ENCODE data around the gene CPNE2. TPM values are rescaled to one million over a fixed set of nuclear protein-coding genes. Genes with fewer than 3 reads are reported as not detected.

CPNE2 gene
- total and polyA plus RNA-seq, 9 donors, result 12.3 to 32.3 (median 18.1) TPM

DNA sequence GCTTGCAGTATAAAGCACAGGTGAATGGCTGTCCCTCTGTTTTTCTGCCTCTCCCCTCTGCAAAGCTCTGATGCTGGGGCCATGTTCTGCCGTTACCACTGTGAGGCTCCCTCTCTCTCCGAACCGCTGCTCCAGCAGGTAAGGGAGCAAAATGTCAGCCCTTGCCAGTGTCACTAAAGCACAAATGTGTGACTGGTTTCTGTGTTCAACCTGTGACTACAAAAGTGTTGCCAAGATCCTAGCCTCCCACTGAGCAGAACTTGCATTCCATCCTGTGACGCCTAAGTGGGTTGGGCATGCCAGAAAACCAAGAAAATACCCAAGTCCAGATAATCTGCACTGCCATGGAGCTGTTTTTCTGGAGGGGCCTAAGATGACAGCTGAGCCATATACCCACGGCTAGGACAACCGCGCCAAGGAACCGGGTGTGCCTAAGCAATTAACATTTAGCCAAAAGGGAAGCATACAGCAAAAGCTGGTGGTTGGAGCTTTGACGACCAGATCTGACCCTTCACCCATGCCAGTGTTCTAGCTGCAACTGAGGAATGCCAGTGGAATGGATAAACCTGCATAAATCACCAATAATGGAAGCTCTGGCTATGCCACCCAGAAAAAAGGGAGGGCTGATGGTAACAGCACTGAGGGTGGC lies 58.4 kb downstream of the CPNE2 start:
- TF ChIP-seq EP300 (IDR thresholded peaks at IDR 0.05) (no peak), CTCF (IDR thresholded peaks at IDR 0.05) (no peak), POLR2A (IDR thresholded peaks at IDR 0.05) (no peak)
- H3K36me3 ChIP-seq, result no peaks in the 10 kb centered on the region

GRCh38 chr16:57151369-57151768 lies 59.0 kb downstream of the CPNE2 start:
- no peaks in the 10 kb centered on the region for H3K9me3 ChIP-seq
- no peaks in the 10 kb centered on the region for H3K27me3 ChIP-seq
- WGBS, 3 donors, result 79 to 90% (median 82%) methylated on average over 2 of the region's 2 CpGs
- TF ChIP-seq POLR2A (IDR thresholded peaks at IDR 0.05) (no peak), EP300 (IDR thresholded peaks at IDR 0.05) (no peak), CTCF (IDR thresholded peaks at IDR 0.05) (no peak)
- peaks cover 3% of the 10 kb centered on the region for H3K4me1 ChIP-seq (ENCODE audit: insufficient read depth)
- H3K36me3 ChIP-seq, result no peaks in the 10 kb centered on the region
- no peak overlapping the region for H3K4me3 ChIP-seq
- intact Hi-C loops (cut with DNase I), result no loop called here
- no peak overlapping the region for H3K27ac ChIP-seq
- no peak for DNase-seq

More for the DNA sequence above, 58.4 kb downstream of the CPNE2 start:
- peaks cover 3% of the 10 kb centered on the region for H3K4me1 ChIP-seq (ENCODE audit: insufficient read depth)
- 86 to 90% (median 88%) methylated on average over 9 of the region's 9 CpGs for WGBS, 3 donors
- H3K9me3 ChIP-seq, result no peaks in the 10 kb centered on the region
- intact Hi-C loops (cut with DNase I), result no loop called here
- no peaks in the 10 kb centered on the region for H3K27me3 ChIP-seq
- no peak overlapping the region for H3K27ac ChIP-seq
- DNase-seq, result no peak
- no peak overlapping the region for H3K4me3 ChIP-seq

DNA sequence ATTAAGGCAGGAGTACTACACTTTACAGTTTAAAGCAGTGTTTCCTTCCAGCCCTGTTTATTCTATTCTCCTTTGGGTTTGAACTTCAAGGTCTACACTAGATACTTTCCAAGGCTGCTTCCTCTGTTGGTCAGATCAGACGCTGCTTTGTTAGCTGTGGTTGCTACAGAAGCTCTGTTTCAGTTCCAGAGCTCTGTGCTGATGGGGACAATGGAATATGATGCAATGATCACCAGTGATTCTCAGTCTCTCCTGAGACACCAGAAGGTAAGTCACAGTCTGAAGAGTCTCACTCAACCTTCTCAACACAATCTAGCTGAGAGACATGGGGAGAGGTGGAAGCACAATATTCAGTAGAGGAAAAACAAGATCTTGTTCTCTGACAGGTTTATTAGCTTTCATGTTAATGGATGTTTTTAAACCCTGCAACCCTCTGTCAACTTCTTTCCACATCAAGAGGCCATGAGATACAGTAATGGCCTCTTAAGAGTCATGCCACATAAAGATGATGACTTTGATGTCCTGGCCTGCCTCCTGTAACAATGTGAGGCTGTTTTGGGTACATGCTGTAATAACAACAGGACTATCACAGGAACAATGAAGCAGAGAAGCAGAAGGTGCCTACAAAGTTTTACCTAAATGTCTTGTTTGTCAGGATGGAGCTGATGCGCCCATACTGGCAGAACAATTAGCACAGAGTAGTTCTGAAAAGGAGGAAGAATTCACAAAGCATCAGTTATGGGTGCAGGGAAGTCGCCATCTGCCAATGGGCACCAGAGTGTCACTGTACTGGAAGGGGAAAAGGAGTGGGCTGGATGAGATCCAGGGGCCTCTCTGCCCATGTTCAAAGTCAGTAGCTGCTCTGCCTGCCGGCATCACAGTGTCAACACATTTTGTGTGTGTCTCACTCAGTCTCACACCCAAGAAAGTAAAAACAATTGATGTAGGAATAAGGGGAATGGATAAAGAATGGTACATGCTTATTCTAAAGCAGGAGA lies 60.0 kb downstream of the CPNE2 start:
- Histone ChIP-seq H3K36me3 (no peaks in the 10 kb centered on the region), H3K4me3 (no peak overlapping the region), H3K27me3 (no peaks in the 10 kb centered on the region), H3K4me1 (ENCODE audit: insufficient read depth) (peaks cover 2% of the 10 kb centered on the region), H3K9me3 (no peaks in the 10 kb centered on the region), H3K27ac (no peak overlapping the region)
- WGBS, 3 donors, result 84 to 91% (median 87%) methylated on average over 4 of the region's 4 CpGs
- TF ChIP-seq POLR2A (IDR thresholded peaks at IDR 0.05) (no peak), EP300 (IDR thresholded peaks at IDR 0.05) (no peak)
- no peak for DNase-seq
- intact Hi-C loops (cut with DNase I), result no loop called here

GRCh38 chr16:57153841-57154240 lies 61.5 kb downstream of the CPNE2 start:
- H3K9me3 ChIP-seq, result no peaks in the 10 kb centered on the region
- no peak overlapping the region for H3K27ac ChIP-seq
- no peaks in the 10 kb centered on the region for H3K4me1 ChIP-seq (ENCODE audit: insufficient read depth)
- intact Hi-C loops (cut with DNase I), result no loop called here
- no peak for DNase-seq
- no peak for TF ChIP-seq CTCF (IDR thresholded peaks at IDR 0.05)
- no peak for TF ChIP-seq POLR2A (IDR thresholded peaks at IDR 0.05)
- TF ChIP-seq EP300 (IDR thresholded peaks at IDR 0.05), result no peak
- H3K36me3 ChIP-seq, result no peaks in the 10 kb centered on the region
- no peaks in the 10 kb centered on the region for H3K27me3 ChIP-seq
- no peak overlapping the region for H3K4me3 ChIP-seq
- WGBS, 3 donors, result 89 to 93% (median 92%) methylated on average over 6 of the region's 6 CpGs

Data from ovary (tissue), 9 donors.